ENCODE results near the gene DPH2.

DNA sequence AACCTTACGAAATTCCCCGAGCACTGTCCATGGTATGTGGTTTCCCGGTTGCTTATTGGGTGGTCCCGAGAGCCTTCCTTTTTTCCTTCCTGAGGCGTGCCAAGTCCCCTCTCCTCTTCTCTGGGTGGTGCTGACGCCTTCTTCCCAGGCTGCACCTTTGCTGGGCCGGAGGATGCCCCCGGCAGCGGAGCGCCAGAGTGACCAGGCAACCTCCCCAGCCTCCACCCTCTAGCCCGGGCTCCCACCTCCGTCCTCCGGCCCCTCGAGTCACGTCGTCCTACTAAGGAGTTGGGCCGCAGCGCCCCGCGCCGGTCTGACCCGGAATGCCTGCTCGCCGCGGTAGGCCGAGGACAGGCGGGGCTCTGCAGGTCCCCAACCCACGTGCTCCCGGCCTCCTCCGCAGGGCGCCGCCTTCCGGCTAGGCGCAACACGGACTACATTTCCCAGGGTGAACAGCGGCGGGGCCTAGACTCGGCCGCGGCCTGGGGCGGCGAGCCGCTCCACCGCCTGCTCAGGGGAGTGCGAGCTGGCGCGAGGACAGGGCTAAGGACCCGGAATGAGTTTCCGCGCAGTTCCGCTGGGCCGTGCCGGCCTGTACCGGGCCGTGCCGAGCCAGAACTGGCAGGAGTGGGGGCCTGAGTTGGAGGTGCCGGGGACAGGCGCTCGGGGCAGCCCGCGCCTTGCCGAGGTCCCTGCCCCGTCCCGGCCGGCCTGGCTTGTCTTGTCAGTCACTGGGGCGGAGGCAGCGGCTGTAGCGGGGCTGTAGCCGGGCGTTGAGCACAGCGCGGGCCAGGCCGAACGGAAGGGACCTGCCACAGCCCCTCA is 23.4 kb upstream of the DPH2 start, which contains the start of gene IPO13:
- TF ChIP-seq, protein P1, sequence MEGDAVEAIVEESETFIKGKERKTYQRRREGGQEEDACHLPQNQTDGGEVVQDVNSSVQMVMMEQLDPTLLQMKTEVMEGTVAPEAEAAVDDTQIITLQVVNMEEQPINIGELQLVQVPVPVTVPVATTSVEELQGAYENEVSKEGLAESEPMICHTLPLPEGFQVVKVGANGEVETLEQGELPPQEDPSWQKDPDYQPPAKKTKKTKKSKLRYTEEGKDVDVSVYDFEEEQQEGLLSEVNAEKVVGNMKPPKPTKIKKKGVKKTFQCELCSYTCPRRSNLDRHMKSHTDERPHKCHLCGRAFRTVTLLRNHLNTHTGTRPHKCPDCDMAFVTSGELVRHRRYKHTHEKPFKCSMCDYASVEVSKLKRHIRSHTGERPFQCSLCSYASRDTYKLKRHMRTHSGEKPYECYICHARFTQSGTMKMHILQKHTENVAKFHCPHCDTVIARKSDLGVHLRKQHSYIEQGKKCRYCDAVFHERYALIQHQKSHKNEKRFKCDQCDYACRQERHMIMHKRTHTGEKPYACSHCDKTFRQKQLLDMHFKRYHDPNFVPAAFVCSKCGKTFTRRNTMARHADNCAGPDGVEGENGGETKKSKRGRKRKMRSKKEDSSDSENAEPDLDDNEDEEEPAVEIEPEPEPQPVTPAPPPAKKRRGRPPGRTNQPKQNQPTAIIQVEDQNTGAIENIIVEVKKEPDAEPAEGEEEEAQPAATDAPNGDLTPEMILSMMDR (IDR thresholded peaks at IDR 0.05) = peak; percentile 72 to 75 (median 72)
- TF ChIP-seq POLR2AphosphoS5 (IDR thresholded peaks at IDR 0.05) (peak; percentile 84 to 90 (median 89)), POLR2A (IDR thresholded peaks at IDR 0.05) (no peak)

All from breast epithelium (tissue), 3 donors.